Caco-2 (cell line): ENCODE data around the gene CFAP53. TPM values are rescaled to one million over a fixed set of nuclear protein-coding genes. Genes with fewer than 3 reads are reported as not detected.

ENCODE experiments used
- BruUV-seq: library from RNA; stranded (reverse); fragments of 400-500 nt; replicated peaks from 2 replicates; lab custom pipeline; 2021; lab: Mats Ljungman, UMichigan
- CTCF ChIA-PET: fragments of 300-600 bp; sonication (Branson Sonifier 250); formaldehyde crosslinking; loops from one replicate; lab custom pipeline; 2022; ENCODE audit warnings: antibody characterized with exemption; lab: Charles Lee
- POLR2A ChIA-PET: fragments of 300-600 bp; sonication (Branson Sonifier 250); formaldehyde crosslinking; loops from one replicate; lab custom pipeline; 2022; ENCODE audit warnings: antibody characterized with exemption; lab: Charles Lee
- DNase-seq, 2 experiments: peaks; one replicate each; pipeline versions ENCODE4 v3.0.0 to v3.0.0-alpha.2; 2020 to 2022
- H3K27me3 ChIP-seq: replicated peaks from 2 replicates; pipeline ENCODE4 v1.6.0; 2011; ENCODE audit warnings: low read length; ENCODE audit not compliant: control insufficient read depth, insufficient read depth
- H3K36me3 ChIP-seq: 2 replicates; pipeline ENCODE4 v1.5.1; 2011; ENCODE audit warnings: low read length; ENCODE audit not compliant: control insufficient read depth, insufficient read depth
- H3K4me1 ChIP-seq: fragments of 250-450 bp; sonication (Bioruptor Pico); 2 replicates; pipeline ENCODE4 v1.5.1; 2020; ENCODE audit warnings: mild to moderate bottlenecking
- H3K4me3 ChIP-seq: 2 replicates; pipeline ENCODE4 v1.5.1; 2011; ENCODE audit warnings: low read depth, mild to moderate bottlenecking, control low read depth, low read length
- H3K9me3 ChIP-seq: fragments of 250-450 bp; sonication (Bioruptor Pico); 2 replicates; pipeline ENCODE4 v1.5.1; 2020; ENCODE audit warnings: mild to moderate bottlenecking, moderate library complexity
- H3K27ac Mint-ChIP-seq: one replicate; pipeline ENCODE4 v1.8.0; 2022; ENCODE audit warnings: mixed read lengths; ENCODE audit not compliant: unreplicated experiment
- H3K27me3 Mint-ChIP-seq: one replicate; pipeline ENCODE4 v1.8.0; 2022; ENCODE audit warnings: mixed read lengths; ENCODE audit not compliant: insufficient read depth, unreplicated experiment
- H3K36me3 Mint-ChIP-seq: one replicate; pipeline ENCODE4 v1.8.0; 2022; ENCODE audit warnings: mild to moderate bottlenecking, mixed read lengths; ENCODE audit not compliant: insufficient read depth, unreplicated experiment
- H3K4me1 Mint-ChIP-seq: one replicate; pipeline ENCODE4 v1.8.0; 2022; ENCODE audit warnings: low read depth, mixed read lengths; ENCODE audit not compliant: unreplicated experiment
- H3K4me3 Mint-ChIP-seq: one replicate; pipeline ENCODE4 v1.8.0; 2022; ENCODE audit warnings: mild to moderate bottlenecking, moderate library complexity, mixed read lengths; ENCODE audit not compliant: unreplicated experiment
- H3K9me3 Mint-ChIP-seq: one replicate; pipeline ENCODE4 v1.8.0; 2022; ENCODE audit warnings: mixed read lengths; ENCODE audit not compliant: unreplicated experiment
- intact Hi-C: fragments of 100-400 bp; cut with micrococcal nuclease; formaldehyde crosslinking; loops from one replicate; pipeline ENCODE4 v1.10.0; 2022; ENCODE audit not compliant: unreplicated experiment
- total RNA-seq: library from RNA; stranded (reverse); gene quantifications from 2 replicates; pipeline ENCODE4 v1.2.3, GENCODE V29; 2022
- TF ChIP-seq, protein P1 (sequence below), 2 experiments: fragments of 200-600 bp in 1 of 2; IDR thresholded peaks; 1 replicate in 1 of 2; 2 replicates in 1 of 2; pipeline versions ENCODE4 v1.5.1 to v1.8.0; 2011 to 2022; ENCODE audit warnings: antibody characterized with exemption in 1 of 2, control low read depth in 1 of 2, inconsistent platforms in 1 of 2, low read depth in 1 of 2, low read length in 1 of 2, mild to moderate bottlenecking in 1 of 2, moderate library complexity in 1 of 2; ENCODE audit not compliant: insufficient read depth in 1 of 2, severe bottlenecking in 1 of 2, unreplicated experiment in 1 of 2

Gene CFAP53
- total RNA-seq, 1 experiment from 2014 or later = not detected

- no peak overlapping the region for H3K4me3 ChIP-seq
- Mint-ChIP-seq H3K27me3 (no peaks in the 10 kb centered on the region), H3K4me3 (no peak overlapping the region), H3K4me1 (no peaks in the 10 kb centered on the region), H3K27ac (no peak overlapping the region), H3K9me3 (no peaks in the 10 kb centered on the region), H3K36me3 (no peaks in the 10 kb centered on the region)
- intact Hi-C loops = no loop called here
- BruUV-seq = no TSS peak
- CTCF ChIA-PET = no interaction called here
- POLR2A ChIA-PET = no interaction called here
- H3K9me3 ChIP-seq = no peaks in the 10 kb centered on the region
- no peaks in the 10 kb centered on the region for H3K27me3 ChIP-seq
- H3K4me1 ChIP-seq = no peaks in the 10 kb centered on the region
- no peaks in the 10 kb centered on the region for H3K36me3 ChIP-seq
- TF ChIP-seq, protein P1, sequence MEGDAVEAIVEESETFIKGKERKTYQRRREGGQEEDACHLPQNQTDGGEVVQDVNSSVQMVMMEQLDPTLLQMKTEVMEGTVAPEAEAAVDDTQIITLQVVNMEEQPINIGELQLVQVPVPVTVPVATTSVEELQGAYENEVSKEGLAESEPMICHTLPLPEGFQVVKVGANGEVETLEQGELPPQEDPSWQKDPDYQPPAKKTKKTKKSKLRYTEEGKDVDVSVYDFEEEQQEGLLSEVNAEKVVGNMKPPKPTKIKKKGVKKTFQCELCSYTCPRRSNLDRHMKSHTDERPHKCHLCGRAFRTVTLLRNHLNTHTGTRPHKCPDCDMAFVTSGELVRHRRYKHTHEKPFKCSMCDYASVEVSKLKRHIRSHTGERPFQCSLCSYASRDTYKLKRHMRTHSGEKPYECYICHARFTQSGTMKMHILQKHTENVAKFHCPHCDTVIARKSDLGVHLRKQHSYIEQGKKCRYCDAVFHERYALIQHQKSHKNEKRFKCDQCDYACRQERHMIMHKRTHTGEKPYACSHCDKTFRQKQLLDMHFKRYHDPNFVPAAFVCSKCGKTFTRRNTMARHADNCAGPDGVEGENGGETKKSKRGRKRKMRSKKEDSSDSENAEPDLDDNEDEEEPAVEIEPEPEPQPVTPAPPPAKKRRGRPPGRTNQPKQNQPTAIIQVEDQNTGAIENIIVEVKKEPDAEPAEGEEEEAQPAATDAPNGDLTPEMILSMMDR (IDR thresholded peaks at IDR 0.05; ENCODE audit: insufficient read depth in 1 of 2, low read depth in 1 of 2, low read length in 1 of 2, severe bottlenecking in 1 of 2, unreplicated experiment in 1 of 2) = no peak
- DNase-seq = no peak
Observed at GRCh38 chr18:50313031-50313607, 46.8 kb upstream of the CFAP53 start.

GRCh38 chr18:50312296-50313030 is 46.2 kb upstream of the CFAP53 start:
- Histone ChIP-seq H3K36me3 (no peaks in the 10 kb centered on the region), H3K4me3 (no peak overlapping the region), H3K27me3 (no peaks in the 10 kb centered on the region), H3K4me1 (no peaks in the 10 kb centered on the region), H3K9me3 (no peaks in the 10 kb centered on the region)
- intact Hi-C loops = no loop called here
- Mint-ChIP-seq H3K27me3 (no peaks in the 10 kb centered on the region), H3K27ac (no peak overlapping the region), H3K36me3 (no peaks in the 10 kb centered on the region), H3K9me3 (no peaks in the 10 kb centered on the region), H3K4me3 (no peak overlapping the region), H3K4me1 (no peaks in the 10 kb centered on the region)
- ChIA-PET POLR2A (no interaction called here), CTCF (no interaction called here)
- TF ChIP-seq, protein P1 (IDR thresholded peaks at IDR 0.05; ENCODE audit: insufficient read depth in 1 of 2, low read depth in 1 of 2, low read length in 1 of 2, severe bottlenecking in 1 of 2, unreplicated experiment in 1 of 2) = no peak
- DNase-seq = no peak
- BruUV-seq = no TSS peak

GRCh38 chr18:50311650-50312049 is 45.4 kb upstream of the CFAP53 start:
- Mint-ChIP-seq H3K27ac (no peak overlapping the region), H3K4me3 (no peak overlapping the region), H3K9me3 (no peaks in the 10 kb centered on the region), H3K27me3 (no peaks in the 10 kb centered on the region), H3K4me1 (no peaks in the 10 kb centered on the region), H3K36me3 (no peaks in the 10 kb centered on the region)
- TF ChIP-seq, protein P1 (IDR thresholded peaks at IDR 0.05; ENCODE audit: insufficient read depth in 1 of 2, low read depth in 1 of 2, low read length in 1 of 2, severe bottlenecking in 1 of 2, unreplicated experiment in 1 of 2) = no peak
- H3K36me3 ChIP-seq = no peaks in the 10 kb centered on the region
- intact Hi-C loops = no loop called here
- ChIA-PET POLR2A (no interaction called here), CTCF (no interaction called here)
- DNase-seq = no peak
- no TSS peak for BruUV-seq
- H3K4me3 ChIP-seq = no peak overlapping the region
- H3K27me3 ChIP-seq = no peaks in the 10 kb centered on the region
- no peaks in the 10 kb centered on the region for H3K4me1 ChIP-seq
- no peaks in the 10 kb centered on the region for H3K9me3 ChIP-seq
